ENCODE measurements around the gene NDUFA12. TPM values are rescaled to one million over a fixed set of nuclear protein-coding genes. Genes with fewer than 3 reads are reported as not detected.

NDUFA12 gene
- total and polyA plus RNA-seq, 4 donors: 53.9 to 118 (median 75.9) TPM

Other genes starting within 250 kb of the NDUFA12 start
- 10 to 100 TPM; 24.4 to 43.8 TPM for gene NR2C1, start 69.9 kb upstream of the NDUFA12 start, total RNA-seq
- gene NR2C1, start 69.9 kb upstream of the NDUFA12 start, polyA plus RNA-seq: 10 to 100 TPM in 1 of 2 donors, 1 to 10 TPM in 1; 9.5 to 59.5 TPM
- 10 to 100 TPM in 1 of 2 donors, 1 to 10 TPM in 1; 8.9 to 15.5 TPM for gene FGD6, start 213.8 kb upstream of the NDUFA12 start, total RNA-seq
- gene FGD6, start 213.8 kb upstream of the NDUFA12 start, polyA plus RNA-seq: 1 to 10 TPM in 1 of 2 donors, under 1 TPM in 1; 0.95 to 1.4 TPM
- gene VEZT, start 214.1 kb upstream of the NDUFA12 start, total RNA-seq: 100 to 1,000 TPM in 1 of 2 donors, 10 to 100 TPM in 1; 81.0 to 103 TPM
- 10 to 100 TPM; 39.0 to 56.8 TPM for gene VEZT, start 214.1 kb upstream of the NDUFA12 start, polyA plus RNA-seq

Measured in aorta (tissue), 4 donors.